Measurements from ENCODE around the gene LCE7A.

Gene LCE7A

GRCh38 chr1:152904688-152905440 is 45.1 kb downstream of the LCE7A start:
- no peak overlapping the region for H3K27ac ChIP-seq (ENCODE audit: low read depth, low read length)
- H3K27me3 ChIP-seq (ENCODE audit: control insufficient read depth in 1 of 2, insufficient read depth in 2 of 2, low read length in 2 of 2): no peaks in the 10 kb centered on the region
- H3K36me3 ChIP-seq (ENCODE audit: insufficient read depth, low read length): no peaks in the 10 kb centered on the region
- no peaks in the 10 kb centered on the region for H3K4me1 ChIP-seq (ENCODE audit: insufficient read depth, low read length)
- H3K9me3 ChIP-seq (ENCODE audit: low read length): no peaks in the 10 kb centered on the region
- no peak overlapping the region for H3K9ac ChIP-seq (ENCODE audit: low read length)
- H3K4me3 ChIP-seq (ENCODE audit: low read depth in 1 of 2, low read length in 2 of 2): no peak overlapping the region

- H3K27ac ChIP-seq (ENCODE audit: low read depth, low read length): no peak overlapping the region
- no peaks in the 10 kb centered on the region for H3K4me1 ChIP-seq (ENCODE audit: insufficient read depth, low read length)
- no peaks in the 10 kb centered on the region for H3K36me3 ChIP-seq (ENCODE audit: insufficient read depth, low read length)
- H3K27me3 ChIP-seq (ENCODE audit: control insufficient read depth in 1 of 2, insufficient read depth in 2 of 2, low read length in 2 of 2): no peaks in the 10 kb centered on the region
- no peak overlapping the region for H3K4me3 ChIP-seq (ENCODE audit: low read depth in 1 of 2, low read length in 2 of 2)
- no peak overlapping the region for H3K9ac ChIP-seq (ENCODE audit: low read length)
- H3K9me3 ChIP-seq (ENCODE audit: low read length): no peaks in the 10 kb centered on the region
Observed at GRCh38 chr1:152906023-152906565, 46.3 kb downstream of the LCE7A start.

- no peaks in the 10 kb centered on the region for H3K9me3 ChIP-seq (ENCODE audit: low read length)
- no peak within 1 kb of the TSS for H3K9ac ChIP-seq (ENCODE audit: low read length)
- no peaks in the 10 kb centered on the region for H3K4me1 ChIP-seq (ENCODE audit: insufficient read depth, low read length)
- H3K4me3 ChIP-seq (ENCODE audit: low read depth in 1 of 2, low read length in 2 of 2): no peak within 1 kb of the TSS
- H3K36me3 ChIP-seq (ENCODE audit: insufficient read depth, low read length): no peaks in the 10 kb centered on the region
- no peak within 1 kb of the TSS for H3K27ac ChIP-seq (ENCODE audit: low read depth, low read length)
- no peaks in the 10 kb centered on the region for H3K27me3 ChIP-seq (ENCODE audit: control insufficient read depth in 1 of 2, insufficient read depth in 2 of 2, low read length in 2 of 2)
Observed at GRCh38 chr1:152907686-152908601, 48.1 kb downstream of the LCE7A start, which contains the start of gene IVL. IVL (plus strand) TSS chr1:152908546; CDS start chr1:152909798, 1,252 bp downstream.

- H3K27ac ChIP-seq (ENCODE audit: low read depth, low read length): no peak overlapping the region
- no peaks in the 10 kb centered on the region for H3K9me3 ChIP-seq (ENCODE audit: low read length)
- no peak overlapping the region for H3K9ac ChIP-seq (ENCODE audit: low read length)
- no peaks in the 10 kb centered on the region for H3K4me1 ChIP-seq (ENCODE audit: insufficient read depth, low read length)
- no peaks in the 10 kb centered on the region for H3K36me3 ChIP-seq (ENCODE audit: insufficient read depth, low read length)
- H3K4me3 ChIP-seq (ENCODE audit: low read depth in 1 of 2, low read length in 2 of 2): no peak overlapping the region
- no peaks in the 10 kb centered on the region for H3K27me3 ChIP-seq (ENCODE audit: control insufficient read depth in 1 of 2, insufficient read depth in 2 of 2, low read length in 2 of 2)
Observed at GRCh38 chr1:152909206-152909605, 49.4 kb downstream of the LCE7A start.

Measured in muscle layer of colon (tissue), 2 donors.